Left ventricle myocardium inferior (tissue), 1 donor: Measurements from ENCODE around the gene COL18A1. TPM values are rescaled to one million over a fixed set of nuclear protein-coding genes. Genes with fewer than 3 reads are reported as not detected.

Experiments used
- DNase-seq: peaks from one replicate; pipeline ENCODE4 v3.0.0-alpha.2; 2020
- H3K27ac ChIP-seq: fragments of 200-600 bp; replicated peaks from 2 replicates; pipeline ENCODE4 v1.8.0; 2021
- H3K27me3 ChIP-seq: fragments of 200-600 bp; 2 replicates; pipeline ENCODE4 v1.8.0; 2021; ENCODE audit warnings: low read depth
- H3K36me3 ChIP-seq: fragments of 200-600 bp; 2 replicates; pipeline ENCODE4 v1.8.0; 2021
- H3K4me1 ChIP-seq: fragments of 200-600 bp; 2 replicates; pipeline ENCODE4 v1.8.0; 2021
- H3K4me3 ChIP-seq: fragments of 200-600 bp; 2 replicates; pipeline ENCODE4 v1.8.0; 2021; ENCODE audit warnings: mild to moderate bottlenecking, moderate library complexity
- H3K9me3 ChIP-seq: fragments of 200-600 bp; replicated peaks from 2 replicates; pipeline ENCODE4 v1.8.0; 2021
- CTCF ChIP-seq: fragments of 200-600 bp; IDR thresholded peaks from 2 replicates; pipeline ENCODE4 v1.8.0; 2021; ENCODE audit warnings: antibody characterized with exemption, mild to moderate bottlenecking, borderline replicate concordance
- intact Hi-C: fragments of 100-400 bp; cut with micrococcal nuclease; formaldehyde crosslinking; loops from one replicate; pipeline ENCODE4 v1.11.0; 2022
- total RNA-seq: library from RNA; stranded (reverse); fragmentation: NEBNext Ultra II Directional; extraction: Animal tissue kit (Norgen Biotek cat#: 25700); gene quantifications from one replicate; pipeline ENCODE4 v1.2.1, GENCODE V29; 2021
- donor health status: DM: no; HTN: yes; CAD: no; lungs with severe emphysema.

COL18A1 gene
- total RNA-seq, 1 donor from 2014 or later = 66.5 TPM

- Histone ChIP-seq H3K4me1 (no peaks in the 10 kb centered on the region), H3K27me3 (no peaks in the 10 kb centered on the region), H3K27ac (no peak overlapping the region), H3K4me3 (no peak overlapping the region), H3K9me3 (peaks cover 43% of the 10 kb centered on the region), H3K36me3 (peaks cover 23% of the 10 kb centered on the region)
- TF ChIP-seq CTCF = no peak
- intact Hi-C loops = no loop called here
- DNase-seq = peak; percentile 8
These were observed 111.7 kb downstream of the COL18A1 start for GRCh38 chr21:45516671-45517151.

- H3K9me3 ChIP-seq = peaks cover 51% of the 10 kb centered on the region
- H3K27ac ChIP-seq = no peak overlapping the region
- H3K27me3 ChIP-seq = no peaks in the 10 kb centered on the region
These were observed 112.5 kb downstream of the COL18A1 start for GRCh38 chr21:45517249-45518065.

GRCh38 chr21:45518742-45519141, 113.8 kb downstream of the COL18A1 start:
- Histone ChIP-seq H3K4me3 (no peak overlapping the region), H3K9me3 (peaks cover 54% of the 10 kb centered on the region), H3K27ac (no peak overlapping the region), H3K4me1 (no peaks in the 10 kb centered on the region), H3K36me3 (peaks cover 15% of the 10 kb centered on the region), H3K27me3 (no peaks in the 10 kb centered on the region)
- no peak for TF ChIP-seq CTCF
- intact Hi-C loops = no loop called here
- DNase-seq = no peak

More at GRCh38 chr21:45517249-45518065, 112.5 kb downstream of the COL18A1 start:
- peak; percentile 13 for DNase-seq
- Histone ChIP-seq H3K4me1 (no peaks in the 10 kb centered on the region), H3K36me3 (peaks cover 16% of the 10 kb centered on the region), H3K4me3 (no peak overlapping the region)
- intact Hi-C loops = no loop called here
- TF ChIP-seq CTCF = no peak

- no peak overlapping the region for H3K4me3 ChIP-seq
- intact Hi-C loops = no loop called here
- no peak for DNase-seq
- H3K36me3 ChIP-seq = peaks cover 15% of the 10 kb centered on the region
- TF ChIP-seq CTCF = no peak
- no peak overlapping the region for H3K27ac ChIP-seq
- peaks cover 54% of the 10 kb centered on the region for H3K9me3 ChIP-seq
- H3K4me1 ChIP-seq = no peaks in the 10 kb centered on the region
- no peaks in the 10 kb centered on the region for H3K27me3 ChIP-seq
These were observed 114.2 kb downstream of the COL18A1 start for GRCh38 chr21:45519182-45519581.

GRCh38 chr21:45521241-45521640, 116.3 kb downstream of the COL18A1 start:
- TF ChIP-seq CTCF = no peak
- no peaks in the 10 kb centered on the region for H3K27me3 ChIP-seq
- no peak overlapping the region for H3K4me3 ChIP-seq
- H3K27ac ChIP-seq = no peak overlapping the region
- peaks cover 10% of the 10 kb centered on the region for H3K4me1 ChIP-seq
- H3K9me3 ChIP-seq = peaks cover 54% of the 10 kb centered on the region
- DNase-seq = no peak
- peaks cover 15% of the 10 kb centered on the region for H3K36me3 ChIP-seq
- intact Hi-C loops = no loop called here
